Measurements from ENCODE around the gene UBD. TPM values are rescaled to one million over a fixed set of nuclear protein-coding genes. Genes with fewer than 3 reads are reported as not detected.

The UBD gene
- total and polyA plus RNA-seq, 2 experiments from 2014 or later: not detected

GRCh38 chr6:29525311-29525639 lies 34.3 kb downstream of the UBD start:
- peaks cover 7% of the 10 kb centered on the region for H3K36me3 ChIP-seq (ENCODE audit: insufficient read depth)
- 0 out of 2 replicates have a peak, but pooled peaks cover 4% of the 10 kb centered on the region for H3K4me1 ChIP-seq (ENCODE audit: insufficient read depth)
- Mint-ChIP-seq H3K27ac (peak overlapping the region; percentile 57), H3K4me1 (peaks cover 18% of the 10 kb centered on the region), H3K36me3 (ENCODE audit: low read depth) (peaks cover 27% of the 10 kb centered on the region), H3K4me3 (no peak overlapping the region; the same call in 2 of the 3 replicates), H3K9me3 (peaks cover 33% of the 10 kb centered on the region), H3K27me3 (ENCODE audit: insufficient read depth, low read depth, poor library complexity) (peaks cover 8% of the 10 kb centered on the region)
- no peaks in the 10 kb centered on the region for H3K27me3 ChIP-seq (ENCODE audit: insufficient read depth)
- H3K27ac ChIP-seq (ENCODE audit: low read depth): no peak overlapping the region
- H3K4me3 ChIP-seq: no peak overlapping the region
- H3K79me2 ChIP-seq (replicated peaks; ENCODE audit: insufficient read depth): no peaks in the 10 kb centered on the region
- peak overlapping the region; percentile 1; the same call in 1 of the 2 replicates for H3K4me2 ChIP-seq
- H4K20me1 ChIP-seq (replicated peaks; ENCODE audit: insufficient read depth): no peaks in the 10 kb centered on the region
- H3F3A ChIP-seq (replicated peaks; ENCODE audit: low read depth): no peaks in the 10 kb centered on the region
- ATAC-seq (no peak), DNase-seq (ENCODE audit: low spot score) (no peak)
- peak overlapping the region; percentile 72 for H2AFZ ChIP-seq
- TF ChIP-seq NANOG (IDR thresholded peaks at IDR 0.05; ENCODE audit: borderline replicate concordance) (no peak), REST (IDR thresholded peaks at IDR 0.05; ENCODE audit: unreplicated experiment) (no peak), EZH2 (IDR thresholded peaks at IDR 0.05; ENCODE audit: low read depth, unreplicated experiment) (no peak), ZNF331 (CRISPR knock-in tag; IDR thresholded peaks at IDR 0.05; ENCODE audit: low read depth) (no peak), JUNB (IDR thresholded peaks at IDR 0.05; ENCODE audit: unreplicated experiment) (no peak), ZNF462 (CRISPR knock-in tag; IDR thresholded peaks at IDR 0.05) (no peak), ZNF114 (CRISPR knock-in tag; IDR thresholded peaks at IDR 0.05) (no peak), STAT1 (IDR thresholded peaks at IDR 0.05; ENCODE audit: unreplicated experiment) (no peak), EZH2phosphoT487 (IDR thresholded peaks at IDR 0.05; ENCODE audit: unreplicated experiment) (no peak), POLR2AphosphoS5 (IDR thresholded peaks at IDR 0.05; ENCODE audit: low read depth) (no peak), CTCF (conservative IDR thresholded peaks at IDR 0.05; ENCODE audit: low read depth in 2 of 2) (no peak), CREB1 (CRISPR knock-in tag; IDR thresholded peaks at IDR 0.05; ENCODE audit: low read depth) (no peak), ETS1 (IDR thresholded peaks at IDR 0.05) (no peak)
- H3K9me2 ChIP-seq (ENCODE audit: insufficient read depth): 0 out of 2 replicates have a peak, but pooled peaks cover 8% of the 10 kb centered on the region
